Breast epithelium (tissue), 3 donors: Measurements from ENCODE around the gene CPAMD8.

Experiments used
- POLR2A ChIP-seq: fragments of 450-650 bp; IDR thresholded peaks from one replicate; pipeline ENCODE4 v1.6.1; 2016; ENCODE audit warnings: antibody characterized with exemption, mild to moderate bottlenecking, moderate library complexity
- POLR2AphosphoS5 ChIP-seq, 3 donors: sonication (generic); formaldehyde crosslinking; IDR thresholded peaks; one replicate each; pipeline ENCODE4 v1.6.1; 2017; ENCODE audit warnings: antibody characterized with exemption in 3 of 3
- TF ChIP-seq, protein P1 (sequence below), 3 donors: fragments of 450-650 bp; IDR thresholded peaks; one replicate each; pipeline ENCODE4 v1.5.1; 2016 to 2017; ENCODE audit warnings: antibody characterized with exemption in 3 of 3, mild to moderate bottlenecking in 3 of 3, moderate library complexity in 3 of 3

DNA sequence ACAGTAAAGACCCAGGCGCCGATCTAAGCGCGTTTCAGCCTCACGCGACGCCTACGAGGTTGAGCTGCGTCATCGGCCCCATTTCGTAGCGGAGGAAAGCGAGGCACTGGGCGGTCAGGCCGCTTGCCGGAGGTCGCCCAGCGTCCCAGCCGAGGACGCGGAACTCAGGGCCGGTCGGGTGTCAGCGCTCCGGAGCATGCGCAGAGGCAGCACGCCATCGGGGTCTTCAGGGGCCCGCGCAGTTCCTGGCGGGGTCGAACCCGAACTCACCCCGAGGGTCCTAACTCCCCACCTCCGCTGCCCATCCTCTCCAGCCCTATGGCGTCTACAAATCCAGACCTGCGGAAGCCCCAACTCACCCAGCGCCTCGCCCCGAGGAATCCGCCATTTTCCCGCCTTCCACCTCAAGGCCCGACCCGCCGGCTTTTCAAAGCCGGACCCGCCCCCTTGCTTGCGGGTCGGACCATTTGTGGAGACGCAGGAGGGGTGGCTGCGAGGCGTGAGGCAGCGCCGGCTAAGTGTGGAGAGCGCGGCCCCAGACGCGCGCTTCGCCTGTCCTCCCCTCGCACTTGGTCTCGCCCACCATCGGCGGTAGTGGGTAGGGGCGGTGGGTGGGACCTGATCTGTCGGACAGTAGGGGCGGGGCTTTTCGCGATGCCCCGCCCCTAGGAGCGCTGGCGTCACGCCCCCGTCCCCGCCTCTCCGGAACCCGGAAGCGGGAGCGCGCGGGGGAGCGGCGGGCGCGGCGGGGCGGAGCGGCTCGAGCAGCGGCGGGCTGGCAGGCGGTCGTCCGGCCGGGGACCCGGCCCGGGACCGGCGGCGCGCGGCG, 48.6 kb upstream of the CPAMD8 start, which contains the start of the genes HAUS8 and MYO9B:
- TF ChIP-seq POLR2AphosphoS5 (IDR thresholded peaks at IDR 0.05): peak; percentile 82 to 93 (median 87)
- TF ChIP-seq, protein P1, sequence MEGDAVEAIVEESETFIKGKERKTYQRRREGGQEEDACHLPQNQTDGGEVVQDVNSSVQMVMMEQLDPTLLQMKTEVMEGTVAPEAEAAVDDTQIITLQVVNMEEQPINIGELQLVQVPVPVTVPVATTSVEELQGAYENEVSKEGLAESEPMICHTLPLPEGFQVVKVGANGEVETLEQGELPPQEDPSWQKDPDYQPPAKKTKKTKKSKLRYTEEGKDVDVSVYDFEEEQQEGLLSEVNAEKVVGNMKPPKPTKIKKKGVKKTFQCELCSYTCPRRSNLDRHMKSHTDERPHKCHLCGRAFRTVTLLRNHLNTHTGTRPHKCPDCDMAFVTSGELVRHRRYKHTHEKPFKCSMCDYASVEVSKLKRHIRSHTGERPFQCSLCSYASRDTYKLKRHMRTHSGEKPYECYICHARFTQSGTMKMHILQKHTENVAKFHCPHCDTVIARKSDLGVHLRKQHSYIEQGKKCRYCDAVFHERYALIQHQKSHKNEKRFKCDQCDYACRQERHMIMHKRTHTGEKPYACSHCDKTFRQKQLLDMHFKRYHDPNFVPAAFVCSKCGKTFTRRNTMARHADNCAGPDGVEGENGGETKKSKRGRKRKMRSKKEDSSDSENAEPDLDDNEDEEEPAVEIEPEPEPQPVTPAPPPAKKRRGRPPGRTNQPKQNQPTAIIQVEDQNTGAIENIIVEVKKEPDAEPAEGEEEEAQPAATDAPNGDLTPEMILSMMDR (IDR thresholded peaks at IDR 0.05): no peak
- no peak for TF ChIP-seq POLR2A
